ENCODE measurements around the gene ATP1A4. TPM values are rescaled to one million over a fixed set of nuclear protein-coding genes. Genes with fewer than 3 reads are reported as not detected.

The ATP1A4 gene
- total and polyA plus RNA-seq, 10 of the 15 experiments (the other 5 are each of a cell fraction or from before 2014, with no cell fraction given), result 0.31 to 1.0 (median 0.54) TPM

GRCh38 chr1:160115545-160116282, 35.7 kb upstream of the ATP1A4 start, which contains the start of gene ATP1A2:
Gene ATP1A2 (plus strand): TSS chr1:160115759. CDS start chr1:160115862, 103 bp downstream.
- no peaks in the 10 kb centered on the region for H3K4me1 ChIP-seq (ENCODE audit: control insufficient read depth, insufficient read depth, low read length)
- POLR2A ChIA-PET, result no interaction called here
- no peak for FAIRE-seq
- no peaks in the 10 kb centered on the region for H3K79me2 ChIP-seq (ENCODE audit: control insufficient read depth, insufficient read depth, low read length)
- H4K20me1 ChIP-seq (ENCODE audit: control insufficient read depth, insufficient read depth), result 0 out of 2 replicates have a peak, but pooled peaks cover 3% of the 10 kb centered on the region
- RAD21 ChIA-PET (ENCODE audit: unreplicated experiment), result no interaction called here
- in situ Hi-C loops (cut with MboI) (no loop called here), intact Hi-C loops (cut with micrococcal nuclease; ENCODE audit: unreplicated experiment) (no loop called here)
- H2AFZ ChIP-seq (ENCODE audit: control insufficient read depth, low read depth, low read length), result no peak within 1 kb of the TSS
- peaks cover 0 to 7% of the 10 kb centered on the region in 2 experiments for H3K27me3 ChIP-seq (replicated peaks in 1 of 2; ENCODE audit: control insufficient read depth in 2 of 2, insufficient read depth in 2 of 2, low read length in 1 of 2)
- DNase-seq (ENCODE audit: low read depth, low spot score), result no peak
- SMC1A ChIA-PET (ENCODE audit: uncharacterized antibody, unreplicated experiment), result no interaction called here
- no peaks in the 10 kb centered on the region for H3K36me3 ChIP-seq (ENCODE audit: control insufficient read depth in 2 of 2, insufficient read depth in 2 of 2, low read length in 1 of 2)
- no peak within 1 kb of the TSS for H3K27ac ChIP-seq (ENCODE audit: control insufficient read depth, insufficient read depth)
- no TSS peak for BruUV-seq (replicated peaks)
- no peak within 1 kb of the TSS for H3K4me3 ChIP-seq
- CTCF ChIA-PET, result interaction anchor here (1.1 kb wide), 1 partner anchor 136 kb away, joined by 4 read pairs; no protein-coding TSS in a partner anchor
- no peaks in the 10 kb centered on the region for H3K9me3 ChIP-seq (replicated peaks; ENCODE audit: control insufficient read depth, insufficient read depth, low read length)
- no peak for ATAC-seq
- 2% methylated on average over 10 of the region's 16 CpGs for WGBS (ENCODE audit: insufficient coverage, insufficient replicate concordance, low lambda C conversion rate, missing lambda C conversion rate)
- H3K9ac ChIP-seq (ENCODE audit: control insufficient read depth, insufficient read depth, low read length), result no peak within 1 kb of the TSS
- H3K4me2 ChIP-seq (ENCODE audit: control insufficient read depth, insufficient read depth), result no peak within 1 kb of the TSS
- TF ChIP-seq TARDBP (IDR thresholded peaks at IDR 0.05; ENCODE audit: borderline replicate concordance) (no peak), SUPT20H (IDR thresholded peaks at IDR 0.05; ENCODE audit: borderline replicate concordance, control insufficient read depth, low read depth, low read length) (no peak), SREBF1 (IDR thresholded peaks at IDR 0.05; ENCODE audit: low read length) (no peak), TCF12 (IDR thresholded peaks at IDR 0.05; ENCODE audit: low read depth, low read length) (no peak), POLR2A (IDR thresholded peaks at IDR 0.05; ENCODE audit: low read depth, low read length) (no peak), IRF5 (IDR thresholded peaks at IDR 0.05; ENCODE audit: borderline replicate concordance) (no peak), JUNB (IDR thresholded peaks at IDR 0.05) (no peak), ETV6 (conservative IDR thresholded peaks at IDR 0.05 in 1 of 2, IDR thresholded peaks at IDR 0.05 in 1 of 2; ENCODE audit: borderline replicate concordance in 1 of 2, low read depth in 1 of 2) (no peak), EP300 (IDR thresholded peaks at IDR 0.05; ENCODE audit: borderline replicate concordance in 1 of 2, control insufficient read depth in 1 of 2, low read depth in 2 of 2, low read length in 2 of 2) (no peak), MXI1 (IDR thresholded peaks at IDR 0.05; ENCODE audit: low read depth, low read length) (no peak), FOXK2 (IDR thresholded peaks at IDR 0.05) (no peak), ZNF622 (IDR thresholded peaks at IDR 0.05) (no peak), USF1 (IDR thresholded peaks at IDR 0.05; ENCODE audit: borderline replicate concordance, extremely low read length, insufficient read depth, low read depth, low read length) (no peak), SKIL (IDR thresholded peaks at IDR 0.05; ENCODE audit: low read depth, poor library complexity, severe bottlenecking) (no peak), GABPA (IDR thresholded peaks at IDR 0.05; ENCODE audit: low read depth) (no peak)
- TF ChIP-seq, protein P1, sequence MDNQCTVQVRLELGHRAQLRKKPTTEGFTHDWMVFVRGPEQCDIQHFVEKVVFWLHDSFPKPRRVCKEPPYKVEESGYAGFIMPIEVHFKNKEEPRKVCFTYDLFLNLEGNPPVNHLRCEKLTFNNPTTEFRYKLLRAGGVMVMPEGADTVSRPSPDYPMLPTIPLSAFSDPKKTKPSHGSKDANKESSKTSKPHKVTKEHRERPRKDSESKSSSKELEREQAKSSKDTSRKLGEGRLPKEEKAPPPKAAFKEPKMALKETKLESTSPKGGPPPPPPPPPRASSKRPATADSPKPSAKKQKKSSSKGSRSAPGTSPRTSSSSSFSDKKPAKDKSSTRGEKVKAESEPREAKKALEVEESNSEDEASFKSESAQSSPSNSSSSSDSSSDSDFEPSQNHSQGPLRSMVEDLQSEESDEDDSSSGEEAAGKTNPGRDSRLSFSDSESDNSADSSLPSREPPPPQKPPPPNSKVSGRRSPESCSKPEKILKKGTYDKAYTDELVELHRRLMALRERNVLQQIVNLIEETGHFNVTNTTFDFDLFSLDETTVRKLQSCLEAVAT (IDR thresholded peaks at IDR 0.05), result no peak
- TF ChIP-seq, protein P2, sequence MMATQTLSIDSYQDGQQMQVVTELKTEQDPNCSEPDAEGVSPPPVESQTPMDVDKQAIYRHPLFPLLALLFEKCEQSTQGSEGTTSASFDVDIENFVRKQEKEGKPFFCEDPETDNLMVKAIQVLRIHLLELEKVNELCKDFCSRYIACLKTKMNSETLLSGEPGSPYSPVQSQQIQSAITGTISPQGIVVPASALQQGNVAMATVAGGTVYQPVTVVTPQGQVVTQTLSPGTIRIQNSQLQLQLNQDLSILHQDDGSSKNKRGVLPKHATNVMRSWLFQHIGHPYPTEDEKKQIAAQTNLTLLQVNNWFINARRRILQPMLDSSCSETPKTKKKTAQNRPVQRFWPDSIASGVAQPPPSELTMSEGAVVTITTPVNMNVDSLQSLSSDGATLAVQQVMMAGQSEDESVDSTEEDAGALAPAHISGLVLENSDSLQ (IDR thresholded peaks at IDR 0.05), result no peak
